Astrocyte (in vitro differentiated cells and primary cell): ENCODE results near the gene HCAR3.

Source experiments
- EZH2 ChIP-seq: IDR thresholded peaks from 2 replicates; pipeline ENCODE4 v1.6.1; 2012; ENCODE audit warnings: mild to moderate bottlenecking, low read length, inconsistent platforms; ENCODE audit not compliant: insufficient read depth
- TF ChIP-seq, protein P1 (sequence below): IDR thresholded peaks from 2 replicates; pipeline ENCODE4 v1.5.1; 2011; ENCODE audit warnings: low read depth, mild to moderate bottlenecking, inconsistent platforms, low read length, moderate library complexity; ENCODE audit not compliant: insufficient read depth

DNA sequence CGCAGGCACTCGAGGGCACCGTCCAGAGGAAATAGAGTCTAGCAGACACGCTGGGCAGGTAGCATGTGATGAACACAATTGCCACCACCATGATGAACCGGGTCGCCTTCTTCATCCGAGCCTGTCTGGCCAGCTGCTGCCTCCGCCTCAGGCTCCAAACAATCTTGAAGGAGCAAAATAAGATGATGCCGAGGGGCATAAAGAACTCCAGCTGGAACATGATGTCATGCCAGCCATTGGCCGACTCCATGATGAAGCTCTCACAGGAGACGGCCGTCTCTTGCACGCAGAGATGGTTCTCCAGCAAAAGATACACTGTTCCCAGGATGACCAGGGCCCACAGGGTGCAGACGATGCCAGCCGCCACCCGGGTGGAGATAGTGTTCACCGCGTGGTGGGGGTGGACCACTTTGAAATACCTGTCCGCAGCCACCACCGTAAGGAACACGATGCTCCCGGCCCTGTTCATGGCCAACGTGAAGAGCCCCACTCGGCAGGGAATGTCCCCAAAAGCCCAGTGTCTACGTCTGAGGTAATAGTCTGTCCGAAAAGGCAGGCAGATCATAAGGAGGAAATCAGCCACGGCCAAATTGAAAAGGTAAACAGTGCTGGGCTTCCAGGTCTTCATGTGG lies 13.1 kb upstream of the HCAR3 start:
- TF ChIP-seq, protein P1, sequence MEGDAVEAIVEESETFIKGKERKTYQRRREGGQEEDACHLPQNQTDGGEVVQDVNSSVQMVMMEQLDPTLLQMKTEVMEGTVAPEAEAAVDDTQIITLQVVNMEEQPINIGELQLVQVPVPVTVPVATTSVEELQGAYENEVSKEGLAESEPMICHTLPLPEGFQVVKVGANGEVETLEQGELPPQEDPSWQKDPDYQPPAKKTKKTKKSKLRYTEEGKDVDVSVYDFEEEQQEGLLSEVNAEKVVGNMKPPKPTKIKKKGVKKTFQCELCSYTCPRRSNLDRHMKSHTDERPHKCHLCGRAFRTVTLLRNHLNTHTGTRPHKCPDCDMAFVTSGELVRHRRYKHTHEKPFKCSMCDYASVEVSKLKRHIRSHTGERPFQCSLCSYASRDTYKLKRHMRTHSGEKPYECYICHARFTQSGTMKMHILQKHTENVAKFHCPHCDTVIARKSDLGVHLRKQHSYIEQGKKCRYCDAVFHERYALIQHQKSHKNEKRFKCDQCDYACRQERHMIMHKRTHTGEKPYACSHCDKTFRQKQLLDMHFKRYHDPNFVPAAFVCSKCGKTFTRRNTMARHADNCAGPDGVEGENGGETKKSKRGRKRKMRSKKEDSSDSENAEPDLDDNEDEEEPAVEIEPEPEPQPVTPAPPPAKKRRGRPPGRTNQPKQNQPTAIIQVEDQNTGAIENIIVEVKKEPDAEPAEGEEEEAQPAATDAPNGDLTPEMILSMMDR: no peak
- no peak for TF ChIP-seq EZH2
